Left renal cortex interstitium (tissue), 4 donors: ENCODE results near the gene RPL32. TPM values are rescaled to one million over a fixed set of nuclear protein-coding genes. Genes with fewer than 3 reads are reported as not detected.

Source experiments
- DNase-seq, 4 donors: peaks; one replicate each; pipeline ENCODE4 v3.0.0-alpha.2; 2013; ENCODE audit warnings: low read depth in 4 of 4, low spot score in 2 of 4, missing footprints in 1 of 4
- polyA plus RNA-seq, 4 donors: library from polyadenylated mRNA; unstranded; fragments of 120-200 nt; gene quantifications; one replicate each; pipeline ENCODE4 v1.2.1, GENCODE V29; 2013; ENCODE audit not compliant: insufficient read length in 4 of 4

RPL32 gene
- polyA plus RNA-seq, 4 donors, result 1,834 to 2,419 (median 2,318) TPM

- DNase-seq, result no peak
Measured at GRCh38 chr3:12833222-12834161, 7.9 kb downstream of the RPL32 start.

GRCh38 chr3:12832350-12833221, 8.8 kb downstream of the RPL32 start:
- no peak for DNase-seq

- no peak for DNase-seq
Measured at GRCh38 chr3:12831301-12831866, 10.0 kb downstream of the RPL32 start.

DNA sequence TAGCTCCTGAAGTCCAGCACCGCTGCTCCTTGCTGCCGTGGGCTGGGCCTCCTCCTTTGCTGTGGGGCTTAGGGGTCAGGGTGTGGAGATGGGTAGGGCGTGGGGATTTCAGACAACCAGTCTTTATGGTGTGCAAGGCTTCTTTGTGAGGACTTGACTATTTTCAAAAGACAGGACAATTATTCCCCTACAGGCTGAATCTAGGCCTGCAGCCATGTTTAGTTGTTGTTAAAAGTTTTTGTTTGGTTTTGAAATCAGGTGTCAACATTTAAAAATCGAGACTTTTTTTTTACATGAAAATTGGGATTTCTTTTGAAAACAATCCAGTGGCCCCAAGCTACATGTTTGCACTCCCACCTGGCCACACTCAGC, 10.6 kb downstream of the RPL32 start:
- no peak for DNase-seq

DNA sequence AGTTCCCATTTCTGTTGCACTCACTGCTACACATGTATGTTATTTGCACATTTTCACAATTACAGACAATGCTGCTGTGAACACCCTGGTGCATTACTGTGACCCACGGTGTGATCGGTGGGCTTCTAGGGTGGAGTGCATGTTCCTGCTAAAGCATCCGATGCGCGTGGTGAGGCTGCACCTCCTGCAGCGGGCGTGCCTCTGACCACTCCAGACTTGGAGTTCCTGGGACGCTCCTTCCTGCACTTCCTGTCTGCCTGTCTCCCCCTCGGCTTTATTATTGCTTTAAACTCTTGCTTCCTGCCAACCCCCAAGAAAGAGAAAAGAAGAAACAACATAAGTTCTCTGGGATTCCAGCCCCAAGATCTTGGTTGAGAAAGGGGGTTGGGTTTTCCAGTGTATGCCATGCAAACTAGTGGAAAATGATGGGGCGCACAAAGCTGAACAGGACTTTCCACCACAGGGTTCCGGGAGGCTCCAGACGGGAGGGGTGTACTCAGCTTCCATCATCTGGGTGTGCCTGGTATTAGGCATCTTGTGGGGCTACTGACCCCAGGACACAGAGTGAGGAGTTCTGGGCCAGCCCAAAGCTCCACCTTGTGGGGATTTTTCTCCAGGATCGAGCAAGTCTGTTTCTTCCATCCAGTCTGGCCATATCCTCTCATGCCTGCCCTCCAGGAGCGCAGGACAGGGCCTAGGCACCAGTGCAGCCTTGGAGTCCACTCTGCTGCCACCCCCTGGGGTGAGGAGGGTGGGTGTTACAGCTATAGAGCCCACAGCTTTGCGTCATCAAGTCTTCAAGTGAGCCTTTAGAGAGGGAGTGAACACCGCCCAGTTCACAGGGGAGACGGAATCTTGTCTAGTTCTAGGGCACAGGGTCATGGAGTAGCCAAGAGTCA, 11.2 kb downstream of the RPL32 start:
- no peak for DNase-seq

GRCh38 chr3:12829404-12829803, 12.0 kb downstream of the RPL32 start:
- DNase-seq, result no peak

GRCh38 chr3:12828751-12829150, 12.6 kb downstream of the RPL32 start:
- DNase-seq, result no peak

- DNase-seq, result no peak
Measured at GRCh38 chr3:12825156-12825555, 16.2 kb downstream of the RPL32 start.

- DNase-seq, result no peak
Measured at GRCh38 chr3:12824299-12824698, 17.1 kb downstream of the RPL32 start.

GRCh38 chr3:12822725-12823373, 18.5 kb downstream of the RPL32 start:
- no peak for DNase-seq

GRCh38 chr3:12818773-12819172, 22.6 kb downstream of the RPL32 start:
- DNase-seq, result no peak

- DNase-seq, result no peak
Measured at GRCh38 chr3:12818273-12818672, 23.1 kb downstream of the RPL32 start.

DNA sequence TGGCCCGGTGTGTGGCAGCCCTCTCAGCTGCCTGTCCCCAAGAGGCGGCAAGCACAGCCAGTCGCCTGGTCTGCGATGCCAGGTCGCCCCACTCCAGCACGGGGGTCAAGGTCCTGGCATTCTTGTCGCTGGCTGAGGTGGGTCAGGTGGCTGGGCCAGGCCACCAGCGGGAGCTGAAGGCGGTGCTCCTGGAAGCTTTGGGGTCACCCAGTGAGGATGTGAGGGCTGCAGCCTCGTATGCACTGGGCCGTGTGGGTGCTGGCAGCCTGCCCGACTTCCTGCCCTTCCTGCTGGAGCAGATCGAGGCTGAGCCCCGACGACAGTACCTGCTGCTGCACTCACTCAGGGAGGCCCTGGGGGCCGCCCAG, 24.0 kb downstream of the RPL32 start:
- DNase-seq, result no peak

DNA sequence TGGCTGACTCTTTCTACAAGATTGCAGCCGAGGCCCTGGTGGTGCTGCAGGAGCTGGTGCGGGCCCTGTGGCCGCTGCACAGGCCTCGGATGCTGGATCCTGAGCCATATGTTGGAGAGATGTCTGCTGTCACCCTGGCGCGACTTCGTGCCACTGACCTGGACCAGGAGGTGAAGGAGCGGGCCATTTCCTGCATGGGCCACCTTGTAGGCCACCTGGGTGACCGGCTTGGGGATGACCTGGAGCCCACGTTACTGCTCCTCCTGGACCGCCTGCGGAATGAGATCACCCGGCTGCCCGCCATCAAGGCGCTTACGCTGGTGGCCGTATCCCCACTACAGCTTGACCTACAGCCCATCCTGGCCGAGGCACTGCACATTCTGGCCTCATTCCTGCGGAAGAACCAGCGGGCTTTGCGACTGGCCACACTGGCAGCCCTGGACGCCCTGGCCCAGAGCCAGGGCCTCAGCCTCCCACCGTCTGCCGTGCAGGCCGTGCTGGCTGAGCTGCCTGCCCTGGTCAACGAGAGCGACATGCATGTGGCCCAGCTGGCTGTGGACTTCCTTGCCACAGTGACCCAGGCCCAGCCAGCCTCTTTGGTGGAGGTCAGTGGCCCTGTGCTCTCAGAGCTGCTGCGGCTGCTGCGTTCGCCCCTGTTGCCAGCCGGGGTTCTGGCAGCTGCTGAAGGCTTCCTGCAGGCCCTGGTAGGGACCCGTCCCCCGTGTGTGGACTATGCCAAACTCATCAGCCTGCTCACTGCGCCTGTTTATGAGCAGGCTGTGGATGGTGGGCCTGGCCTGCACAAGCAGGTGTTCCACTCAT, 24.6 kb downstream of the RPL32 start:
- no peak for DNase-seq

DNA sequence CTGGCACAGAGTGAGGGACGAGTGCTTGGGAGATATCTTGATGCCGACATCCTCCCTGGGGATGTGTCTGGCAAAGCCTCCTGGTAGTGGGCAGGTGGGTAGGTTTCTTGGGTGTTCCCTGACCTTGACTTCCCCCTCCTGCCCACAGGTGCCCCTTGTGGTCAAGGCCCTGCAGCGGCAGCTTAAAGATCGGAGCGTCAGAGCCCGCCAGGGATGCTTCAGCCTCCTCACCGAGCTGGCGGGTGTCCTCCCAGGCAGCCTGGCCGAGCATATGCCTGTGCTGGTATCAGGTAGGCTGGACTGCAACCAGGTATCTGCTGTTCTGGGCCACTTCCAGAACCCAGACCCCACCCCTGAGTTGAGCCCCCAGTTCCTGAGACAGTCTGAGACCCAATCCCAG, 25.6 kb downstream of the RPL32 start:
- no peak for DNase-seq

DNA sequence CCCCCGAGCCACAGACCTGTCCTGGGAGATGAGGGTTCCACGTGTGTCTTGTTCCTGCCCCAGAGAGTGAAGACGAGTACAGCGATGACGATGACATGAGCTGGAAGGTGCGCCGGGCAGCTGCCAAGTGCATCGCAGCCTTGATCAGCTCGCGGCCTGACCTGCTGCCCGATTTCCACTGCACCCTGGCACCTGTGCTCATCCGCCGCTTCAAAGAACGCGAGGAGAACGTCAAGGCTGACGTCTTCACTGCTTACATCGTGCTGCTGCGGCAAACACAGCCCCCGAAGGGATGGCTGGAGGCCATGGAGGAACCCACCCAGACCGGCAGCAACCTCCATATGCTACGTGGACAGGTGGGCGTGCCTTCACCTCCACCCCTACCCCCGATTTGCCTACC, 26.3 kb downstream of the RPL32 start:
- no peak for DNase-seq

DNA sequence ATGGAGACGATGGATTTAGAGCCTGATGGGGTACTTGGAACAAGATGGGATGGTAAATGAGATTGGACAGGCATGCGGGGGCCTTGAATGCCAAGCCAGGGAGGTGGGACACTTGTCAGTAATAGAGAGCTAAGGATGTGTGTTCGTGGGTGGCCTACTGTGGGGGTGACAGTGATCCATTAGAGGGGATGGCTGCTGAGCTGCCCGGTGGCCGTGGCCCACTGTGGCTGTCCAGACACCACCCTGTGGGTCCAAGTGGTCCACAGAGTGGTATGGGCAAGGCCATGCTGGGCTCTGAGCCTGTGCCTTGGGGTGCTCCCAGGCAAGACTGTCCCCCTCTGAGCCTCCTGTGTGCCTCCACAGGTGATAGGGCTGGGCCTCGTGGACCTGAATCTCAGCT, 27.4 kb downstream of the RPL32 start:
- DNase-seq, result no peak

- DNase-seq, result no peak
Measured at GRCh38 chr3:12812812-12813211, 28.6 kb downstream of the RPL32 start.

DNA sequence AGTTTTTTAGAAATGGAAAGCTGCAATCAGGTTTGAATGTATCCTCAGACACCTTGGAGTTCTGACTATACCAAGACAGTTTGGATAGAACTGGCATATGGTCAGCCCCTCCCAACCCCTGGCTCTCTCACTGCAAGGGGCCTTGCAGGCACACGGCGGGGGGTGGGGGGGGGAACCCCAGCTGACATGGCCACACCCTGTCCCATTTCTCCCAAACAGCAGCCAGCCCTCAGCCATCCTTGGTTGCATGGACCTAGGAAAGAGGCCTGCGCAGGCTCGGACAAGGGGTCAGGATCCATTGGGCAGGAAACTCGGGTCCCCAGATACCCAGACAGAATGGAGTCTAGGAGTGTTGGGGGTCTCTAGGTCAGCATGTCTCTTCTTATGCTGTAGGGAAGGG, 30.4 kb downstream of the RPL32 start:
- DNase-seq, result no peak
